ENCODE data around the gene ABCG4.
A peak's percentile ranks its signal among the peaks of the same experiment; 100 is the strongest.
"Not testable (repeated sequence)": the region's sequence is repeated elsewhere in the genome, so short reads cannot be mapped to it uniquely, and the experiment has no call there.

Gene ABCG4

GRCh38 chr11:119149018-119149785 is at the start of gene ABCG4:
TSS of gene ABCG4 (plus strand) at chr11:119149052. CDS start at chr11:119149966, 914 bp downstream.
- no peak for TF ChIP-seq CTCF (IDR thresholded peaks at IDR 0.05; ENCODE audit: low read length, missing control alignments)
- no peak for DNase-seq (ENCODE audit: low read depth)
- peak within 1 kb of the TSS; percentile 56 for H3K4me3 ChIP-seq (replicated peaks; ENCODE audit: low read depth, low read length)

- H3K4me3 ChIP-seq (replicated peaks; ENCODE audit: low read depth, low read length) = no peak overlapping the region
- no peak for TF ChIP-seq CTCF (IDR thresholded peaks at IDR 0.05; ENCODE audit: low read length, missing control alignments)
- no peak for DNase-seq (ENCODE audit: low read depth)
Observed at GRCh38 chr11:119099711-119100110, 49.1 kb upstream of the ABCG4 start.

- DNase-seq (ENCODE audit: low read depth) = peak; percentile 66
- TF ChIP-seq CTCF (IDR thresholded peaks at IDR 0.05; ENCODE audit: low read length, missing control alignments) = peak; percentile 55
- H3K4me3 ChIP-seq (replicated peaks; ENCODE audit: low read depth, low read length) = peak overlapping the region; percentile 88
Observed at GRCh38 chr11:119100246-119100970, 48.4 kb upstream of the ABCG4 start.

- no peak for TF ChIP-seq CTCF (IDR thresholded peaks at IDR 0.05; ENCODE audit: low read length, missing control alignments)
- H3K4me3 ChIP-seq (replicated peaks; ENCODE audit: low read depth, low read length) = peak overlapping the region; percentile 88
- no peak for DNase-seq (ENCODE audit: low read depth)
Observed at GRCh38 chr11:119100994-119101758, 47.7 kb upstream of the ABCG4 start.

- H3K4me3 ChIP-seq (replicated peaks; ENCODE audit: low read depth, low read length) = peak within 1 kb of the TSS; percentile 88
- DNase-seq (ENCODE audit: low read depth) = peak; percentile 98
- TF ChIP-seq CTCF (IDR thresholded peaks at IDR 0.05; ENCODE audit: low read length, missing control alignments) = no peak
Observed at GRCh38 chr11:119101759-119102423, 47.0 kb upstream of the ABCG4 start, which contains the start of gene DPAGT1. TSS of gene DPAGT1 (minus strand) at chr11:119101853. CDS start at chr11:119101655, 198 bp downstream.

GRCh38 chr11:119103161-119103664 is 45.6 kb upstream of the ABCG4 start:
- DNase-seq (ENCODE audit: low read depth) = not testable (repeated sequence)
- peak overlapping the region; percentile 88 for H3K4me3 ChIP-seq (replicated peaks; ENCODE audit: low read depth, low read length)
